GM19035 (cell line): ENCODE measurements around the gene F2.

Source experiments
- ATAC-seq: cut with Tn5 transposase; IDR thresholded peaks from one replicate; pipeline ENCODE4 v1.9.1; 2021; ENCODE audit not compliant: unreplicated experiment

The F2 gene

GRCh38 chr11:46741600-46742484, 22.8 kb downstream of the F2 start:
- ATAC-seq, result no peak

- no peak for ATAC-seq
Observed at GRCh38 chr11:46743043-46743442, 24.0 kb downstream of the F2 start.

- no peak for ATAC-seq
Observed at GRCh38 chr11:46743693-46744339, 24.8 kb downstream of the F2 start.

- no peak for ATAC-seq
Observed at GRCh38 chr11:46745328-46745727, 26.3 kb downstream of the F2 start.

- ATAC-seq, result no peak
Observed at GRCh38 chr11:46745995-46746394, 27.0 kb downstream of the F2 start.

- no peak for ATAC-seq
Observed at GRCh38 chr11:46747150-46747549, 28.1 kb downstream of the F2 start.

- no peak for ATAC-seq
Observed at GRCh38 chr11:46755962-46756361, 36.9 kb downstream of the F2 start.

- ATAC-seq, result no peak
Observed at GRCh38 chr11:46759196-46759595, 40.2 kb downstream of the F2 start.

- ATAC-seq, result no peak
Observed at GRCh38 chr11:46760429-46761128, 41.6 kb downstream of the F2 start.

GRCh38 chr11:46761807-46762206, 42.8 kb downstream of the F2 start:
- ATAC-seq, result no peak

- no peak for ATAC-seq
Observed at GRCh38 chr11:46762248-46762647, 43.2 kb downstream of the F2 start.

GRCh38 chr11:46766656-46767055, 47.6 kb downstream of the F2 start:
- ATAC-seq, result no peak

- no peak for ATAC-seq
Observed at GRCh38 chr11:46769636-46770221, 50.7 kb downstream of the F2 start.

GRCh38 chr11:46776878-46777277, 57.9 kb downstream of the F2 start:
- ATAC-seq, result no peak

GRCh38 chr11:46778416-46778815, 59.4 kb downstream of the F2 start:
- no peak for ATAC-seq
